PC-9 (cell line): ENCODE measurements around the gene OR2H1. TPM values are rescaled to one million over a fixed set of nuclear protein-coding genes. Genes with fewer than 3 reads are reported as not detected.

Experiments used
- BruUV-seq: library from RNA; stranded (reverse); fragments of 400-500 nt; replicated peaks from 2 replicates; lab custom pipeline; 2021; lab: Mats Ljungman, UMichigan
- CTCF ChIA-PET: fragments of 300-600 bp; sonication (Branson Sonifier 250); formaldehyde crosslinking; loops from one replicate; lab custom pipeline; 2022; ENCODE audit warnings: antibody characterized with exemption; lab: Charles Lee
- POLR2A ChIA-PET: fragments of 300-600 bp; sonication (Branson Sonifier 250); formaldehyde crosslinking; loops from one replicate; lab custom pipeline; 2022; ENCODE audit warnings: antibody characterized with exemption; ENCODE audit not compliant: unreplicated experiment; lab: Charles Lee
- DNase-seq, 2 experiments: peaks; one replicate each; pipeline versions ENCODE4 v3.0.0 to v3.0.0-alpha.2; 2015 to 2022; ENCODE audit warnings: mixed read lengths in 1 of 2
- H2AFZ ChIP-seq: fragments of 200-600 bp; sonication (generic); 2 replicates; pipeline ENCODE4 v1.8.1; 2017; ENCODE audit warnings: antibody characterized with exemption
- H3F3A ChIP-seq: fragments of 200-600 bp; sonication (generic); 2 replicates; pipeline ENCODE4 v1.8.1; 2017; ENCODE audit warnings: antibody characterized with exemption, mild to moderate bottlenecking, low read depth; ENCODE audit not compliant: insufficient read depth
- H3K27ac ChIP-seq: fragments of 200-600 bp; sonication (generic); 2 replicates; pipeline ENCODE4 v1.6.1; 2016; ENCODE audit warnings: mixed run types
- H3K27me3 ChIP-seq: fragments of 200-600 bp; sonication (generic); 2 replicates; pipeline ENCODE4 v1.6.1; 2016; ENCODE audit warnings: low read depth, mixed run types; ENCODE audit not compliant: insufficient read depth
- H3K36me3 ChIP-seq: fragments of 200-600 bp; sonication (generic); 2 replicates; pipeline ENCODE4 v1.6.1; 2016; ENCODE audit warnings: low read depth, mixed run types
- H3K4me1 ChIP-seq: fragments of 200-600 bp; sonication (generic); replicated peaks from 2 replicates; pipeline ENCODE4 v1.6.1; 2016; ENCODE audit warnings: mixed run types; ENCODE audit not compliant: insufficient read depth
- H3K4me2 ChIP-seq: fragments of 200-600 bp; sonication (generic); 2 replicates; pipeline ENCODE4 v1.6.1; 2017; ENCODE audit warnings: mixed run types
- H3K4me3 ChIP-seq: fragments of 200-600 bp; sonication (generic); 2 replicates; pipeline ENCODE4 v1.6.1; 2016; ENCODE audit warnings: mixed run types
- H3K79me2 ChIP-seq: fragments of 200-600 bp; sonication (generic); 2 replicates; pipeline ENCODE4 v1.6.1; 2017; ENCODE audit warnings: low read depth, mixed run types
- H3K9me2 ChIP-seq: fragments of 200-600 bp; sonication (generic); 2 replicates; pipeline ENCODE4 v1.8.1; 2017; ENCODE audit warnings: mild to moderate bottlenecking; ENCODE audit not compliant: insufficient read depth
- H3K9me3 ChIP-seq: fragments of 200-600 bp; sonication (generic); 2 replicates; pipeline ENCODE4 v1.8.1; 2016; ENCODE audit warnings: low read depth; ENCODE audit not compliant: insufficient read depth
- H4K20me1 ChIP-seq: fragments of 200-600 bp; sonication (generic); 2 replicates; pipeline ENCODE4 v1.8.1; 2017; ENCODE audit not compliant: insufficient read depth
- EZH2 ChIP-seq: fragments of 200-600 bp; sonication (generic); IDR thresholded peaks from 2 replicates; pipeline ENCODE4 v1.8.0; 2017; ENCODE audit warnings: antibody characterized with exemption, low read depth
- intact Hi-C: fragments of 100-400 bp; cut with micrococcal nuclease; formaldehyde crosslinking; loops from one replicate; pipeline ENCODE4 v1.10.0; 2022; ENCODE audit not compliant: unreplicated experiment
- total RNA-seq: library from RNA; stranded (reverse); gene quantifications from 2 replicates; pipeline ENCODE4 v1.2.3, GENCODE V29; 2021
- TF ChIP-seq, protein P1 (sequence below): fragments of 200-600 bp; sonication (generic); conservative IDR thresholded peaks from 2 replicates; pipeline ENCODE4 v1.6.1; 2017; ENCODE audit warnings: mixed run types, antibody characterized with exemption, mild to moderate bottlenecking, moderate library complexity

The OR2H1 gene
- total RNA-seq, 1 experiment from 2014 or later, result not detected

DNA sequence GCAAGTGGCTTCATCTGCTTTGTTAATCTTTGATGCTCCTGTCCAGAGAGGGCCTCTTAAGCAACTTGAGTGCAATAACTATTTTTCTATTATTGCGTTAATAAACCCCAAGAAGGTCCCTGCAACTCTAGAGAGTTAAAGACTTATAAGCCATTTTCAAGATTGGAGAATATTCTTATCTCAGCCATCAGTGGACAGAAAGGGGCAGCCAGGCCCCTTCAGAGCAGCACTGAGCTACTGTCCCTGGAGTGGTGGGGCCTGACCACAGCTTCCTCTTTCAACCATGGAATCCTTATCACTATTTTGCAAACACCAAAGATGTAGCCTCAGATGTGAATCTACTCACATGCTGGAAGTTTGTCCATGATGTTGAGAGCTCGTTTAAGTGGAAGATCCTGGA is 33.6 kb downstream of the OR2H1 start:
- H3K4me2 ChIP-seq, result no peak overlapping the region
- H3K9me3 ChIP-seq, result no peaks in the 10 kb centered on the region
- no peaks in the 10 kb centered on the region for H3K27me3 ChIP-seq
- ChIA-PET CTCF (no interaction called here), POLR2A (no interaction called here)
- H3K4me3 ChIP-seq, result no peak overlapping the region
- DNase-seq, result no peak
- no peaks in the 10 kb centered on the region for H3K4me1 ChIP-seq
- H3K27ac ChIP-seq, result no peak overlapping the region
- H3K36me3 ChIP-seq, result no peaks in the 10 kb centered on the region
- intact Hi-C loops, result no loop called here
- H2AFZ ChIP-seq, result no peak overlapping the region
- no peaks in the 10 kb centered on the region for H3K79me2 ChIP-seq
- no peaks in the 10 kb centered on the region for H3F3A ChIP-seq
- no TSS peak for BruUV-seq
- TF ChIP-seq, protein P1, sequence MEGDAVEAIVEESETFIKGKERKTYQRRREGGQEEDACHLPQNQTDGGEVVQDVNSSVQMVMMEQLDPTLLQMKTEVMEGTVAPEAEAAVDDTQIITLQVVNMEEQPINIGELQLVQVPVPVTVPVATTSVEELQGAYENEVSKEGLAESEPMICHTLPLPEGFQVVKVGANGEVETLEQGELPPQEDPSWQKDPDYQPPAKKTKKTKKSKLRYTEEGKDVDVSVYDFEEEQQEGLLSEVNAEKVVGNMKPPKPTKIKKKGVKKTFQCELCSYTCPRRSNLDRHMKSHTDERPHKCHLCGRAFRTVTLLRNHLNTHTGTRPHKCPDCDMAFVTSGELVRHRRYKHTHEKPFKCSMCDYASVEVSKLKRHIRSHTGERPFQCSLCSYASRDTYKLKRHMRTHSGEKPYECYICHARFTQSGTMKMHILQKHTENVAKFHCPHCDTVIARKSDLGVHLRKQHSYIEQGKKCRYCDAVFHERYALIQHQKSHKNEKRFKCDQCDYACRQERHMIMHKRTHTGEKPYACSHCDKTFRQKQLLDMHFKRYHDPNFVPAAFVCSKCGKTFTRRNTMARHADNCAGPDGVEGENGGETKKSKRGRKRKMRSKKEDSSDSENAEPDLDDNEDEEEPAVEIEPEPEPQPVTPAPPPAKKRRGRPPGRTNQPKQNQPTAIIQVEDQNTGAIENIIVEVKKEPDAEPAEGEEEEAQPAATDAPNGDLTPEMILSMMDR, result no peak
- no peak for TF ChIP-seq EZH2
- no peaks in the 10 kb centered on the region; the same call in 1 of the 2 replicates for H4K20me1 ChIP-seq
- H3K9me2 ChIP-seq, result no peaks in the 10 kb centered on the region

DNA sequence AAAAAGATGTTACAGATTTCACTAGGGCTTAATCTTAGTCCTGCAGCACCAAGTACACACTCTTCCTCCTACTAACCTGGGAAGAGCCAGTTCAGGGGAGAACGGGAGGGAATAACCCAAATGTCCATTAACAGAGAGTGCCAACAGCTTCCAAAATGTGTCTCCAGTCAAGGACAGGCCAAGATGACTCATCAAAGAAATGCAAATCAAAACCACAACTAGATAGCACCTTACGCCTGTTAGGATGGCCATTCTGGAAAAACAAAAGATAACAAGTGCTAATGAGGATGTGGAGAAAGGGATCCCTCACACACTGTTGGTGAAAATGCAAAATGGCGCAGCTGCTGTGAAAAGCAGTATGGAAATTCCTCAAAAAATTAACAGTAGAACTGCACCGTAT is 34.6 kb downstream of the OR2H1 start:
- Histone ChIP-seq H2AFZ (no peak overlapping the region), H3K9me2 (no peaks in the 10 kb centered on the region), H3K4me2 (no peak overlapping the region), H3K36me3 (no peaks in the 10 kb centered on the region), H3K4me3 (no peak overlapping the region), H3K79me2 (no peaks in the 10 kb centered on the region), H3K4me1 (no peaks in the 10 kb centered on the region), H3K9me3 (no peaks in the 10 kb centered on the region), H4K20me1 (no peaks in the 10 kb centered on the region), H3F3A (no peaks in the 10 kb centered on the region), H3K27me3 (no peaks in the 10 kb centered on the region), H3K27ac (no peak overlapping the region)
- no peak for DNase-seq
- ChIA-PET CTCF (no interaction called here), POLR2A (no interaction called here)
- TF ChIP-seq, protein P1, result no peak
- no peak for TF ChIP-seq EZH2
- intact Hi-C loops, result no loop called here
- no TSS peak for BruUV-seq

DNA sequence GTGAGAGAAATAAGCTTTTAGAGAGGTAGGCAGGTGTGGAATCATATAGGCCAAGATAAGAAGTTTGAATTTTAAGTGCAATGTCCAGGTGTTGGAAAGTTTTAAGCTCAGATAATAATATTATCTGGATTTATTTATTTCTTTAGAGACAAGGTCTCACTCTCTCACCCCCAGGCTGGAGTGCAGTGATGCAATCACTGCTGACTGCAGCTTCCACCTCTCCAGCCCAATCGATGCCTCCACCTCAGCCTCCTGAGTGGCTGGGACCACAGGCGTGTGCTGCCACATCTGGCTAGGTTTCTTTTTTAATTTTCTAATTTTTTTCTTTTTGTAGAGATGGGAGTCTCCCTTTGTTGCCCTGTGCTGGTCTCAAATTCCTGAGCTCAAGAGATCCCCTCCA is 36.3 kb downstream of the OR2H1 start:
- BruUV-seq, result no TSS peak
- H3K9me2 ChIP-seq, result no peaks in the 10 kb centered on the region

More for the DNA sequence above, 36.3 kb downstream of the OR2H1 start:
- POLR2A ChIA-PET, result no interaction called here
- no peak for DNase-seq
- TF ChIP-seq EZH2, result no peak
- TF ChIP-seq, protein P1, result no peak
- Histone ChIP-seq H3K79me2 (no peaks in the 10 kb centered on the region), H4K20me1 (no peaks in the 10 kb centered on the region), H3F3A (no peaks in the 10 kb centered on the region), H2AFZ (no peak overlapping the region), H3K27me3 (no peaks in the 10 kb centered on the region), H3K9me3 (no peaks in the 10 kb centered on the region), H3K36me3 (no peaks in the 10 kb centered on the region), H3K4me3 (no peak overlapping the region), H3K4me1 (no peaks in the 10 kb centered on the region), H3K27ac (no peak overlapping the region), H3K4me2 (no peak overlapping the region)
- CTCF ChIA-PET, result no interaction called here
- intact Hi-C loops, result no loop called here
